ENCODE measurements around the gene TBC1D7. TPM values are rescaled to one million over a fixed set of nuclear protein-coding genes. Genes with fewer than 3 reads are reported as not detected.

The TBC1D7 gene
- total RNA-seq, 4 donors from 2014 or later: 8.3 to 15.4 (median 12.2) TPM

DNA sequence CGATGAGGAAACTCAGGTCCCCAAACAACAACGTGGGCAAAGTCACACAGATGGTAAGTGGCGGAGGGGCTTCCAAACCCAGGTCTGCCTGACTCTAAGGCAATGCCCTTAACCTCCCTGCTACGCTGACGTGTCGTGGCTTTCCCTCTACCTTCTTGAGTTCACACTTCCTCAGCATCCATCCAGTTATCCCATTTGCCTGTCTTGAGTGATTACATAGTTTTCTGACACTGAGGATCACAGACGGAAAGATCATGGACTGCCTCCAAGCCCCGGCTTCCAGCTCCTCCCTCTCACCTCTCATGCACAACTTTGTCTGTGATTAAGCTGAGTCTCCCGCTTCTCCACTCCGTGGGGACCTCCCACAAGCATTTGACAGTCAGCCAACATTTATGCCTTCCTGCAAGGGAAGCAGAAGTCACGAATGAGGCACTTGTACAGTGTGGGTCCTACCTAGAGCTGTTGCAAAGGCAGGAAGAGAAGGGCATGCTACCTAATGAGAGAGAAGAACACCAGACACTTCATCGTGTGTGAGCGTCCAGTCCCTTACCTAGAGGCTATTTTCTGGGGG is 33.8 kb downstream of the TBC1D7 start:
- Histone ChIP-seq H3K27ac (no peak overlapping the region), H3K27me3 (no peaks in the 10 kb centered on the region), H3K36me3 (peaks cover 43% of the 10 kb centered on the region), H3K9me3 (no peaks in the 10 kb centered on the region), H3K4me1 (no peaks in the 10 kb centered on the region), H3K4me3 (no peak overlapping the region)
- DNase-seq (ENCODE audit: low spot score in 2 of 2): peak in 1 of 2 donors; percentile 41
- TF ChIP-seq CTCF (IDR thresholded peaks at IDR 0.05) (no peak), POLR2AphosphoS5 (IDR thresholded peaks at IDR 0.05) (no peak), POLR2A (IDR thresholded peaks at IDR 0.05) (no peak)
- WGBS: 69% methylated on average over 13 of the region's 13 CpGs

- WGBS: 74% methylated on average over 9 of the region's 9 CpGs
- Histone ChIP-seq H3K36me3 (peaks cover 34% of the 10 kb centered on the region), H3K27ac (no peak overlapping the region), H3K27me3 (no peaks in the 10 kb centered on the region), H3K9me3 (no peaks in the 10 kb centered on the region), H3K4me1 (no peaks in the 10 kb centered on the region), H3K4me3 (no peak overlapping the region)
- DNase-seq (ENCODE audit: low spot score in 2 of 2): peak in 1 of 2 donors; percentile 44
- no peak for TF ChIP-seq EP300 (IDR thresholded peaks at IDR 0.05)
- no peak for TF ChIP-seq POLR2AphosphoS5 (IDR thresholded peaks at IDR 0.05)
- no peak for TF ChIP-seq CTCF (IDR thresholded peaks at IDR 0.05)
- no peak for TF ChIP-seq POLR2A (IDR thresholded peaks at IDR 0.05)
These were observed 35.6 kb downstream of the TBC1D7 start for GRCh38 chr6:13292774-13293173.

DNA sequence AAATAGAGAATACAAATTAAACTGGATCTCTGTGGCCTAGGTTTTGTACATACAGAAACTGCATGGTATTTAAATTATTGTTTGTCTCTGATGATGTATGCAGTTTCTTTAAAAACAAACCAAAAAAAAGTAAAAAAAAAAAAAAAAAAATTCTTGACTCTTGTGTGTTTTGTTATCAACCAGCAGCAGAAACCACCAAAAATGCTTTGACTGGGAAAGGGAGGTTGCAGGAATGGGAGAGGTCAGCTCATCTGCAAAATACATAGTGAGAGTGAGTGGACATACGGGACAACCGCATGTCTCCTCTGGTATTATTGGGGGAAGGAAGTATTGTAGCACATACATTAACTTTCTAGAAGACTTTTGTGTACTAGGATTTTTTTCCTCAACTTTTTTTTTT is 38.0 kb downstream of the TBC1D7 start:
- Histone ChIP-seq H3K27ac (no peak overlapping the region), H3K4me3 (no peak overlapping the region), H3K27me3 (no peaks in the 10 kb centered on the region), H3K9me3 (peaks cover 4% of the 10 kb centered on the region), H3K4me1 (no peaks in the 10 kb centered on the region), H3K36me3 (peaks cover 37% of the 10 kb centered on the region)
- TF ChIP-seq CTCF (IDR thresholded peaks at IDR 0.05) (no peak), EP300 (IDR thresholded peaks at IDR 0.05) (no peak), POLR2AphosphoS5 (IDR thresholded peaks at IDR 0.05) (no peak), POLR2A (IDR thresholded peaks at IDR 0.05) (no peak)
- DNase-seq (ENCODE audit: low spot score in 2 of 2): peak in 1 of 2 donors; percentile 37
- WGBS: 100% methylated on average over 2 of the region's 2 CpGs

DNA sequence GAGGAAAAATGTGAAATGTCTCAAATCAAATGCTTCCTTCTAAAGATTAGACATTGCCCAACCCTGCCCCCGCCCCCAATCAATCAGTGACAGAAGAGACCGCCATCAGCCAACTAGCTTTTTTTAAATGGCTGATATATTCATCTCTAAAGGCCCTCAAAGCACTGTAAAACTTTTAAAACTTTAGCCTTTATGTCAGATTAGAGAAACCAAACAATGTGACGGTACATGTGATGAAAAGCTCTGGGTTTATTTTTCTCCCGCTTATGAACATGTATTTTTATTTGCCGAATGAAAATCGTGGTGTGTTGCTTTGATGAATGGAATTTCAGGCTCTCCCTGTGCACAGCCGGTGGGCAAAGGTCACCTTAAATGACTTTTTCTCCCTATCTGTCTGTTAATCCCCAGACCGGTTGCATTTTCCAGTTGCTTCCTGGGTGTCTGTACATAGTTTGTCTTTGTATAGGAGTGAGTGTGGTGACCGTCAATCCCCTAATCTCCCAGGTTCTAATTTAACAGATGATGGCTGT is 38.5 kb downstream of the TBC1D7 start:
- 80% methylated on average over 9 of the region's 9 CpGs for WGBS
- H3K36me3 ChIP-seq: peaks cover 38% of the 10 kb centered on the region

More for the DNA sequence above, 38.5 kb downstream of the TBC1D7 start:
- peak; percentile 12 to 34 for DNase-seq (ENCODE audit: low spot score in 2 of 2)
- Histone ChIP-seq H3K4me3 (no peak overlapping the region), H3K9me3 (peaks cover 4% of the 10 kb centered on the region), H3K27me3 (no peaks in the 10 kb centered on the region), H3K4me1 (no peaks in the 10 kb centered on the region), H3K27ac (no peak overlapping the region)
- TF ChIP-seq CTCF (IDR thresholded peaks at IDR 0.05) (no peak), EP300 (IDR thresholded peaks at IDR 0.05) (no peak), POLR2AphosphoS5 (IDR thresholded peaks at IDR 0.05) (no peak), POLR2A (IDR thresholded peaks at IDR 0.05) (no peak)

Measured in suprapubic skin (tissue), 4 donors.